ENCODE measurements around the gene HDC. TPM values are rescaled to one million over a fixed set of nuclear protein-coding genes. Genes with fewer than 3 reads are reported as not detected.

HDC gene
- total RNA-seq, 4 donors from 2014 or later, result 2.4 to 10.0 (median 2.6) TPM; not detected in 1

- TF ChIP-seq, protein P1, sequence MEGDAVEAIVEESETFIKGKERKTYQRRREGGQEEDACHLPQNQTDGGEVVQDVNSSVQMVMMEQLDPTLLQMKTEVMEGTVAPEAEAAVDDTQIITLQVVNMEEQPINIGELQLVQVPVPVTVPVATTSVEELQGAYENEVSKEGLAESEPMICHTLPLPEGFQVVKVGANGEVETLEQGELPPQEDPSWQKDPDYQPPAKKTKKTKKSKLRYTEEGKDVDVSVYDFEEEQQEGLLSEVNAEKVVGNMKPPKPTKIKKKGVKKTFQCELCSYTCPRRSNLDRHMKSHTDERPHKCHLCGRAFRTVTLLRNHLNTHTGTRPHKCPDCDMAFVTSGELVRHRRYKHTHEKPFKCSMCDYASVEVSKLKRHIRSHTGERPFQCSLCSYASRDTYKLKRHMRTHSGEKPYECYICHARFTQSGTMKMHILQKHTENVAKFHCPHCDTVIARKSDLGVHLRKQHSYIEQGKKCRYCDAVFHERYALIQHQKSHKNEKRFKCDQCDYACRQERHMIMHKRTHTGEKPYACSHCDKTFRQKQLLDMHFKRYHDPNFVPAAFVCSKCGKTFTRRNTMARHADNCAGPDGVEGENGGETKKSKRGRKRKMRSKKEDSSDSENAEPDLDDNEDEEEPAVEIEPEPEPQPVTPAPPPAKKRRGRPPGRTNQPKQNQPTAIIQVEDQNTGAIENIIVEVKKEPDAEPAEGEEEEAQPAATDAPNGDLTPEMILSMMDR (IDR thresholded peaks at IDR 0.05), result no peak
- DNase-seq (ENCODE audit: low spot score) (no peak), ATAC-seq (ENCODE audit: low FRiP score) (no peak)
These were observed 33.8 kb downstream of the HDC start for GRCh38 chr15:50231761-50232160.

DNA sequence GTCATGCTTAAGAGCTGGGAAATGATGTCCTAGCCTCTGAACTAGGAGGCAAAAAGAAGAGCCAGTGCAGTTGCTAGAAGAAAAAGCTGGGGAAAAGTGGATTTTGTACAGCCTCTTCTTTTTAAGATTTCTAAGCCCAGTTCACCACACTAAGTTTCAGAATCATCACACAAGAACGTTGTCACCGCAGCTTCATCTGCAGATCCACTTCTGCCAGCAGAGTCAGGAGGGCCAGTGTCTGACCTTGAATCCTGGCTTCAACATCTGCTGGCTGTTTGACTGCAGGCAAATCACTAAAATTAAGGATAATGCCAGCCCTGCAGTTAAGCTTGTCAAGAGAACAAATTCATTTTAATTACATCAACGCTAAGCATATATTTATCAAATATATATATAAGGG lies 36.2 kb downstream of the HDC start:
- TF ChIP-seq, protein P1 (IDR thresholded peaks at IDR 0.05), result no peak
- no peak for DNase-seq (ENCODE audit: low spot score)
- ATAC-seq (ENCODE audit: low FRiP score), result no peak

DNA sequence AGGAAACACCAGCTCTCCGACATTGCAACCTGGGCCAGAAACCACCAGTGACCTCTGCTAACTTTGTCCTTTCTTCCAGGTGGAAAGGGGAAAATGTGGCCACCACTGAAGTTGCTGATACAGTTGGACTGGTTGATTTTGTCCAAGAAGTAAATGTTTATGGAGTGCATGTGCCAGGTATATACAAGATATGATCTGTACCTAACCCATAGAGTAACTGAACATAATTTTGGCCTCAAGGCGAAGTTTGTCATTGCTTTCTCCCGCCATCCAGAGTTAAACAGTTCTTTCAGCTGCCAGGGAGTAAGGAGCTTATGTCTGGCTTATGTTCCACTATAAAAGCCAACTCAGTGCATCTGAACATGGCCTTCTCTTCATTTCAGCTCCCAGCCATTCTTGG lies 36.7 kb downstream of the HDC start:
- DNase-seq (ENCODE audit: low spot score), result no peak
- ATAC-seq (ENCODE audit: low FRiP score), result no peak
- TF ChIP-seq, protein P1 (IDR thresholded peaks at IDR 0.05), result no peak

- DNase-seq (ENCODE audit: low spot score) (no peak), ATAC-seq (ENCODE audit: low FRiP score) (no peak)
- TF ChIP-seq, protein P1 (IDR thresholded peaks at IDR 0.05), result no peak
These were observed 38.5 kb downstream of the HDC start for GRCh38 chr15:50227076-50227475.

DNA sequence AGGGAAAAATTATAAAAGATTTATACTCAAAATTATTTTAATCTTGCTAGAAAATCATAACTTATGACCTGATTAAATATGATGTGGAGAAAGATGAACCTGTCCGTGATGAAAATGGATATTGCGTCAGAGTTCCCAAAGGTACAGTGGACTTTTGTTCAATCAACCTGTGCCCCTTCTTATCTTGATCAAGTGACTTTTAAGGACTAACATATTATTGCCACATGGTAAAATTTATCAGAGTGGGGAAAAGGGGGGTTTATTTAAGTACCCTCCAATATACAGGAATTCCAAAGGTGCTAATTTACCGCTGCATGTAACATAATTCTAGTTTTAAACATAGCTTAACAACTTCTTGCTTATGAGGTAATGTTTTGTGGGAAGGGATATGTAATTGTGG lies 39.6 kb downstream of the HDC start:
- DNase-seq (ENCODE audit: low spot score) (no peak), ATAC-seq (ENCODE audit: low FRiP score) (no peak)
- TF ChIP-seq, protein P1 (IDR thresholded peaks at IDR 0.05), result no peak

GRCh38 chr15:50225057-50225456 lies 40.5 kb downstream of the HDC start:
- TF ChIP-seq, protein P1 (IDR thresholded peaks at IDR 0.05), result no peak
- no peak for ATAC-seq (ENCODE audit: low FRiP score)
- DNase-seq (ENCODE audit: low spot score), result no peak

- no peak for DNase-seq (ENCODE audit: low spot score)
- TF ChIP-seq, protein P1 (IDR thresholded peaks at IDR 0.05), result no peak
- no peak for ATAC-seq (ENCODE audit: low FRiP score)
These were observed 40.9 kb downstream of the HDC start for GRCh38 chr15:50224606-50225005.

Measured in omental fat pad (tissue), 4 donors.